Anterior cingulate cortex (tissue), 58 donors: Measurements from ENCODE around the gene PPP3CB.

Experiments
- DNase-seq, 58 donors: peaks; one replicate each; lab custom pipeline; 2025; lab: John Stamatoyannopoulos, UW

PPP3CB gene

GRCh38 chr10:73485320-73485719, 10.5 kb downstream of the PPP3CB start:
- no peak for DNase-seq

- DNase-seq: no peak
Observed at GRCh38 chr10:73480158-73480557, 15.7 kb downstream of the PPP3CB start.

GRCh38 chr10:73478636-73479035, 17.2 kb downstream of the PPP3CB start:
- DNase-seq: no peak

- no peak for DNase-seq
Observed at GRCh38 chr10:73471226-73471625, 24.6 kb downstream of the PPP3CB start.

- DNase-seq: no peak
Observed at GRCh38 chr10:73469579-73469978, 26.2 kb downstream of the PPP3CB start.

GRCh38 chr10:73467206-73467605, 28.6 kb downstream of the PPP3CB start:
- DNase-seq: no peak

GRCh38 chr10:73465978-73466726, 29.7 kb downstream of the PPP3CB start:
- DNase-seq: no peak

- no peak for DNase-seq
Observed at GRCh38 chr10:73460897-73461296, 34.9 kb downstream of the PPP3CB start.

GRCh38 chr10:73459683-73460314, 36.0 kb downstream of the PPP3CB start:
- no peak for DNase-seq

- DNase-seq: no peak
Observed at GRCh38 chr10:73456187-73456890, 39.5 kb downstream of the PPP3CB start.

- peak in 2 of 58 donors; percentile 3 to 18 for DNase-seq
Observed at GRCh38 chr10:73449113-73449512, 46.7 kb downstream of the PPP3CB start.

GRCh38 chr10:73448384-73448783, 47.4 kb downstream of the PPP3CB start:
- no peak for DNase-seq

- DNase-seq: no peak
Observed at GRCh38 chr10:73446926-73447325, 48.9 kb downstream of the PPP3CB start.

- no peak for DNase-seq
Observed at GRCh38 chr10:73444457-73444856, 51.4 kb downstream of the PPP3CB start.

- DNase-seq: peak in 10 of 58 donors; percentile 2 to 22 (median 4)
Observed at GRCh38 chr10:73439605-73440312, 56.1 kb downstream of the PPP3CB start.

GRCh38 chr10:73439055-73439454, 56.8 kb downstream of the PPP3CB start:
- DNase-seq: no peak

GRCh38 chr10:73433538-73433867, 62.3 kb downstream of the PPP3CB start, which contains the start of gene MSS51:
Gene MSS51, minus strand, starts transcription at chr10:73433561. Its CDS starts 5,277 bp downstream, at chr10:73428284.
- DNase-seq: no peak

GRCh38 chr10:73432646-73433537, 62.9 kb downstream of the PPP3CB start:
- no peak for DNase-seq

GRCh38 chr10:73426318-73426717, 69.5 kb downstream of the PPP3CB start:
- DNase-seq: no peak

- DNase-seq: no peak
Observed at GRCh38 chr10:73424478-73424877, 71.3 kb downstream of the PPP3CB start.
